H9 (cell line): ENCODE results near the gene NRCAM. TPM values are rescaled to one million over a fixed set of nuclear protein-coding genes. Genes with fewer than 3 reads are reported as not detected.

Experiments
- DNase-seq: peaks from one replicate; pipeline ENCODE4 v3.0.0-alpha.2; 2017
- H2AFZ ChIP-seq: one replicate; pipeline ENCODE4 v1.6.1; 2013; ENCODE audit warnings: mild to moderate bottlenecking, low read length, control low read depth, moderate library complexity
- H2AK5ac ChIP-seq: 2 replicates; pipeline ENCODE4 v1.6.1; 2013; ENCODE audit warnings: low read length, control low read depth, mixed read lengths; ENCODE audit not compliant: insufficient read length
- H2BK120ac ChIP-seq: one replicate; pipeline ENCODE4 v1.6.1; 2013; ENCODE audit warnings: low read depth, mild to moderate bottlenecking, low read length, control low read depth, inconsistent platforms; ENCODE audit not compliant: poor library complexity, severe bottlenecking
- H2BK12ac ChIP-seq: 2 replicates; pipeline ENCODE4 v1.6.1; 2013; ENCODE audit warnings: low read length, control low read depth, mixed read lengths, low read depth; ENCODE audit not compliant: insufficient read length
- H2BK15ac ChIP-seq: 2 replicates; pipeline ENCODE4 v1.6.1; 2013; ENCODE audit warnings: low read depth, low read length, control low read depth
- H2BK20ac ChIP-seq: one replicate; pipeline ENCODE4 v1.6.1; 2013; ENCODE audit warnings: low read depth, mild to moderate bottlenecking, low read length, control low read depth, inconsistent platforms; ENCODE audit not compliant: poor library complexity, severe bottlenecking
- H2BK5ac ChIP-seq: 2 replicates; pipeline ENCODE4 v1.6.1; 2013; ENCODE audit warnings: low read length, control low read depth, mixed read lengths; ENCODE audit not compliant: insufficient read length
- H3K14ac ChIP-seq: 2 replicates; pipeline ENCODE4 v1.6.1; 2013; ENCODE audit warnings: low read length, control low read depth; ENCODE audit not compliant: insufficient read depth
- H3K18ac ChIP-seq: 2 replicates; pipeline ENCODE4 v1.6.1; 2013; ENCODE audit warnings: low read depth, mild to moderate bottlenecking, mixed read lengths, low read length, control low read depth; ENCODE audit not compliant: insufficient read length
- H3K23ac ChIP-seq: 2 replicates; pipeline ENCODE4 v1.6.1; 2013; ENCODE audit warnings: low read length, control low read depth, mixed read lengths, low read depth; ENCODE audit not compliant: insufficient read length
- H3K23me2 ChIP-seq: 2 replicates; pipeline ENCODE4 v1.6.1; 2013; ENCODE audit warnings: low read depth, mild to moderate bottlenecking, mixed read lengths, low read length, control low read depth; ENCODE audit not compliant: insufficient read length, poor library complexity, severe bottlenecking
- H3K27ac ChIP-seq: 2 replicates; pipeline ENCODE4 v1.5.1; 2013; ENCODE audit warnings: low read length, control low read depth, mixed read lengths, low read depth; ENCODE audit not compliant: insufficient read length
- H3K27me3 ChIP-seq: 2 replicates; pipeline ENCODE4 v1.6.1; 2013; ENCODE audit warnings: low read length, control low read depth, inconsistent platforms; ENCODE audit not compliant: insufficient read depth
- H3K4ac ChIP-seq: 2 replicates; pipeline ENCODE4 v1.6.1; 2013; ENCODE audit warnings: low read depth, mild to moderate bottlenecking, control low read depth, inconsistent platforms, low read length, moderate library complexity
- H3K4me1 ChIP-seq: 2 replicates; pipeline ENCODE4 v1.6.1; 2013; ENCODE audit warnings: low read length, control low read depth, inconsistent platforms; ENCODE audit not compliant: insufficient read depth
- H3K4me2 ChIP-seq: 2 replicates; pipeline ENCODE4 v1.6.1; 2013; ENCODE audit warnings: low read length, control low read depth, mixed read lengths; ENCODE audit not compliant: insufficient read length, insufficient read depth
- H3K56ac ChIP-seq: 2 replicates; pipeline ENCODE4 v1.6.1; 2013; ENCODE audit warnings: low read depth, mild to moderate bottlenecking, mixed read lengths, low read length, control low read depth; ENCODE audit not compliant: insufficient read length
- H3K79me1 ChIP-seq: 2 replicates; pipeline ENCODE4 v1.6.1; 2013; ENCODE audit warnings: low read depth, mild to moderate bottlenecking, moderate library complexity, low read length, control low read depth, inconsistent platforms; ENCODE audit not compliant: insufficient read depth, poor library complexity, severe bottlenecking
- H3K79me2 ChIP-seq: 2 replicates; pipeline ENCODE4 v1.6.1; 2013; ENCODE audit warnings: low read length, control low read depth, inconsistent platforms; ENCODE audit not compliant: insufficient read depth
- H3K9ac ChIP-seq: 2 replicates; pipeline ENCODE4 v1.6.1; 2013; ENCODE audit warnings: low read length, control low read depth, mixed read lengths; ENCODE audit not compliant: insufficient read length; ENCODE audit errors: extremely low read depth
- H3K9me3 ChIP-seq: one replicate; pipeline ENCODE4 v1.6.1; 2013; ENCODE audit warnings: low read depth, low read length, inconsistent platforms; ENCODE audit not compliant: control insufficient read depth
- H3T11ph ChIP-seq: one replicate; pipeline ENCODE4 v1.6.1; 2013; ENCODE audit warnings: mild to moderate bottlenecking, low read length, control low read depth, inconsistent platforms
- H4K20me1 ChIP-seq: one replicate; pipeline ENCODE4 v1.6.1; 2013; ENCODE audit not compliant: control insufficient read depth, insufficient read length, insufficient read depth
- H4K5ac ChIP-seq: 2 replicates; pipeline ENCODE4 v1.6.1; 2013; ENCODE audit warnings: low read depth, mild to moderate bottlenecking, mixed read lengths, low read length, control low read depth; ENCODE audit not compliant: insufficient read length
- H4K8ac ChIP-seq: replicated peaks from 2 replicates; pipeline ENCODE4 v1.6.1; 2013; ENCODE audit warnings: low read length, control low read depth, mixed read lengths, low read depth; ENCODE audit not compliant: insufficient read length
- H4K91ac ChIP-seq: 2 replicates; pipeline ENCODE4 v1.6.1; 2013; ENCODE audit warnings: low read depth, mild to moderate bottlenecking, moderate library complexity, mixed read lengths, low read length, control low read depth; ENCODE audit not compliant: insufficient read length
- H3K27ac Mint-ChIP-seq, 3 experiments: 2 replicates in 2 of 3; 3 replicates in 1 of 3; pipeline ENCODE4 v1.8.0; 2020 to 2021; ENCODE audit warnings: mixed read lengths in 3 of 3, mild to moderate bottlenecking in 1 of 3, moderate library complexity in 1 of 3
- H3K27me3 Mint-ChIP-seq: 2 replicates; pipeline ENCODE4 v1.8.0; 2021; ENCODE audit warnings: low read depth, mild to moderate bottlenecking, moderate library complexity, mixed read lengths
- H3K36me3 Mint-ChIP-seq, 3 experiments: 2 replicates in 2 of 3; 3 replicates in 1 of 3; pipeline ENCODE4 v1.8.0; 2020 to 2021; ENCODE audit warnings: low read depth in 3 of 3, mixed read lengths in 3 of 3; ENCODE audit not compliant: insufficient read depth in 1 of 3
- H3K4me1 Mint-ChIP-seq, 2 experiments: 2 replicates each; pipeline ENCODE4 v1.8.0; 2020; ENCODE audit warnings: mixed read lengths in 2 of 2
- H3K4me3 Mint-ChIP-seq, 2 experiments: 2 replicates in 1 of 2; 3 replicates in 1 of 2; pipeline ENCODE4 v1.8.0; 2020 to 2021; ENCODE audit warnings: mild to moderate bottlenecking in 2 of 2, mixed read lengths in 2 of 2, moderate library complexity in 1 of 2
- H3K9me3 Mint-ChIP-seq, 2 experiments: 2 replicates in 1 of 2; 3 replicates in 1 of 2; pipeline ENCODE4 v1.8.0; 2020; ENCODE audit warnings: mild to moderate bottlenecking in 2 of 2, mixed read lengths in 2 of 2, moderate library complexity in 1 of 2
- CTCF ChIP-seq: fragments of 200-600 bp; sonication (generic); conservative IDR thresholded peaks from 3 replicates; pipeline ENCODE4 v1.8.0; 2021; ENCODE audit warnings: antibody characterized with exemption, mild to moderate bottlenecking
- WGBS: extraction: QIAGEN DNeasy Blood & Tissue Kit; methylation state at CpG from one replicate; pipeline ENCODE4 v1.1.7; 2013; ENCODE audit warnings: missing lambda C conversion rate, low lambda C conversion rate, mixed read lengths; ENCODE audit not compliant: insufficient read length; ENCODE audit errors: extremely low coverage; 5-methylcytosine and 5-hydroxymethylcytosine counted together
- total RNA-seq: library from RNA; stranded (reverse); gene quantifications from 2 replicates; pipeline ENCODE4 v1.2.1, GENCODE V29; 2021

Gene NRCAM
- total RNA-seq, 1 experiment from 2014 or later = 2.3 TPM

DNA sequence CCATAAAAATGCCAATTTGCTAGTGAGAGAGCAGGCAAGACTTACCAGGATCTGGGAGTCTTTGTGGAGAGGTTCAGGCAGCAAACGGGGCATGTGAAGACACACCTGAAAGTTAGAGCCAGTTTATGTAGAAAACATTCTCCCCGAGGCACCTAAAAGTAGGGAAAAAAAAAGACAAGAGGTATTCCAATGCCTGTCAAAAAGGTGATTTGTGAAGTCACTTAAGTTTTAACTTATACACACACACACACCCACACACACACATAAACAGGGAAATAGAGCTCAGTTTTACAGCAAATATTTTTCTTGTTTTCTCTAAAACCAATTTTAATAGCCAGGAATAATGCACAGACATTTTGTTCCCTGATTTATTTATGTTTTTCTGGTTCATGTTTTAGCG, 326.0 kb downstream of the NRCAM start, which contains the start of gene LAMB4:
TSS of gene LAMB4 (minus strand) at position 101 of the 400 bp plus-strand sequence. CDS start 7,197 bp downstream, outside the sequence.
- no peak within 1 kb of the TSS for H2AFZ ChIP-seq

More for the DNA sequence above, 326.0 kb downstream of the NRCAM start, which contains the start of gene LAMB4:
- no peak within 1 kb of the TSS for H3K9ac ChIP-seq
- no peak within 1 kb of the TSS for H3K56ac ChIP-seq
- H3K9me3 Mint-ChIP-seq = no peaks in the 10 kb centered on the region
- no peak within 1 kb of the TSS for H3K4me2 ChIP-seq
- WGBS = no CpG with 5 or more reads among the region's 3 CpGs
- no peak within 1 kb of the TSS for H3K23ac ChIP-seq
- no peak within 1 kb of the TSS for H3K4ac ChIP-seq
- TF ChIP-seq CTCF = no peak
- no peak within 1 kb of the TSS for H2BK12ac ChIP-seq
- H4K8ac ChIP-seq = no peak within 1 kb of the TSS
- H3K27ac ChIP-seq = no peak within 1 kb of the TSS
- peaks cover 1% of the 10 kb centered on the region; the same call in 1 of the 2 replicates for H3K27me3 Mint-ChIP-seq
- H2BK20ac ChIP-seq = no peak within 1 kb of the TSS
- H3K79me1 ChIP-seq = no peaks in the 10 kb centered on the region
- H2BK15ac ChIP-seq = no peak within 1 kb of the TSS
- H2BK5ac ChIP-seq = no peak within 1 kb of the TSS
- no peak within 1 kb of the TSS for H3K18ac ChIP-seq
- H2BK120ac ChIP-seq = no peak within 1 kb of the TSS
- H3K27me3 ChIP-seq = no peaks in the 10 kb centered on the region
- H3K36me3 Mint-ChIP-seq = no peaks in the 10 kb centered on the region
- H3K4me3 Mint-ChIP-seq = no peak within 1 kb of the TSS
- no peak within 1 kb of the TSS for H2AK5ac ChIP-seq
- H3K4me1 ChIP-seq = no peaks in the 10 kb centered on the region
- H3K79me2 ChIP-seq = no peaks in the 10 kb centered on the region
- no peak within 1 kb of the TSS for H3K14ac ChIP-seq
- no peaks in the 10 kb centered on the region for H3K23me2 ChIP-seq
- H4K5ac ChIP-seq = no peak within 1 kb of the TSS
- H3K4me1 Mint-ChIP-seq = peaks cover 5 to 9% of the 10 kb centered on the region in 2 experiments
- H3K27ac Mint-ChIP-seq = 0 out of 7 replicates have a peak within 1 kb of the TSS, but pooled peaks of 1 of the 3 experiments have one; percentile 17
- H4K91ac ChIP-seq = no peak within 1 kb of the TSS
- H3K9me3 ChIP-seq = no peaks in the 10 kb centered on the region
- no peaks in the 10 kb centered on the region for H4K20me1 ChIP-seq
- DNase-seq = no peak
- no peak within 1 kb of the TSS for H3T11ph ChIP-seq
